HS-27A (cell line): ENCODE measurements around the gene RLBP1.
A peak's percentile ranks its signal among the peaks of the same experiment; 100 is the strongest.

Experiments
- DNase-seq: peaks from one replicate; pipeline ENCODE4 v3.0.0-alpha.2; 2012; ENCODE audit warnings: low read depth, missing footprints

RLBP1 gene

DNA sequence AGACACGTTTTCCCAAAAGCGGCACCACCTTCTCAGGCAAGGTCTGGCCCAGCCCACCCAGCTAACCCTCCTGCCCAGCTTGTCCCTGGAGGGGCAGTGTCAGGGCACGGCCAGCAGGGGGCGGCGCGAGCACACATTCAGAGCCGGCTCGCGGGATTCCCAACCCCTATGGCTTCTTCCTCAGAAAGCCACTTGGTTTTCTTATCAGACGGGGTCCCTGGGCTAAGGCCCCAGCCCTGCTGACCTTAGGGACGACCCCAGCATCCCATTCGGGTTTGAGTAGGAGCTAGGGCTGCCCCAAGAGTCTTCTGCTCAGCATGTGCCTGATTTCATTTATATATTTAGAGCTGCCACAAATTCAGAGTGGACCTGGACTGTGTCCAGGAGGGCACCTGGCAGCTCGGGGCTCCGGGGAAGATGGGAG is 14.5 kb downstream of the RLBP1 start:
- DNase-seq: peak; percentile 31

DNA sequence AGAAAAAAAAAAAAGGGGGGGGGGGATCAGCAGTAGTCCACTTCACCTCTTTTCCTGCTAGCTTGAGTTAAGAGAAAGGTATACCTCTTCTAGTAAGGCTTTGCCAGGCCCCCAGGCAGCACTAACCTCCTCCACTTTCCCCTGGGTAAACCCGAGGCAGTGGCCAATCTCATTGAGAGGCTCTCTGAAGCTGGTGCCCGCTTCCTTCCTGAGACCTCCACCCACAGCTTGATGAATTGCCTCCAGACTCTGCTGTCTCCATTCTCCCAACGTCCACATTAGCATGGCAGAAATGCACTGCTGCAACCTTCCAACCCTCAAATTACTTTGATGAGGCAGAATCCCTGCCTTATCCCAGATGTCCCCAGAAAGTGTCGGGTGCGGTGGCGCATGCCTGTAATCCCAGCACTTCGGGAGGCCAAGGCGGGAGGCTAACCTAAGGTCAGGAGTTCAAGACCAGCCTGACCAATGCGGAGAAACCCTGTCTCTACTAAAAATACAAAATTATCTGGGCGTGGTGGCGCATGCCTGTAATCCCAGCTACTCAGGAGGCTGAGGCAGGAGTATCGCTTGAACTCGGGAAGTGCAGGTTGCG is 15.3 kb downstream of the RLBP1 start:
- no peak for DNase-seq

DNA sequence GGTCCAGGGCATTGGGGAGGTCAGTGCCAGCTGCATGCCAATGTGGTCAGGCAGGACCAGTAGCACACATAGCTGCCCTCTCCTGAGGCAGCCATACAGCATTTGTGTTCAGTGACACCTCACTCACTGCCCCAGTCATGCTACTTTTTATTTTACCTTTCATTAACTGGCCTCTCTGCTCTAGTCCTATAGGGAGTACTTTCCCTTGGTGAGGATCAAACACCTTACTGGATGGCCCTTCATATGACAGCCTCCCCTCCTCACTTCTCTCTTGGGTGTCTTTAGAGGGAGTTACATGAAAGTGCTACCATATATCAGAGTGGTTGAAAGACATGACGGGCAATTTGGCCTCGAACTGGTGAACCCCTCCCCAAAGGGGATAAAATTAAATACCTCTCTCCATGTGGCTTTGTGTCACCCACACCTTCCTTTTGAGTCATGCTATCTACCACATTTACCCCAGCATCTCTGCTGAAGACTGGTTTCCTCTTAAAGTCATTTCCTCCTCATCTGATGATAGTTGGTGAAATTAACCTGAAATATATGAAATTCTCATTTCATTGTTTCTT is 17.6 kb downstream of the RLBP1 start:
- no peak for DNase-seq

GRCh38 chr15:89201465-89202005 is 19.8 kb downstream of the RLBP1 start:
- DNase-seq: no peak

GRCh38 chr15:89200182-89200581 is 21.2 kb downstream of the RLBP1 start:
- DNase-seq: no peak

DNA sequence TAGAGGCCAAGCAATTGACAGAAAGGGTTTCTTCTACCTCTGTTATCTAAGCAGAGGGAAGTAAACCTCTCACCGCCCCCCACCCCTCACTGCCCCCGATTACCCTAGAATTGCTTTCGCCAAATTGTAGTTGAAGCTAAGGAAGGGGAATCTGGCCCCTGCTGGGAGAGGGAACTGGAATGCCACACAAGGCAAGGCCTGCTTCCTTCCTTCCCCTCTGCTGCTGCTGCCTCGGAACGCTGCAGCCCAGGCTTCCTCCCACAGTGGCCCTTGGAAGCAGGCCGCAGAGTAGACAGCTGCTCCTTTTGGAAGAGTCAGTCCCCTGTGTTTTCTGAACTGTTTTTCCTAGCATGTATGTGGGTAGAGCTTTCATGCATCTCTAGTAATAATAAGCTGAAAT is 21.6 kb downstream of the RLBP1 start:
- no peak for DNase-seq

DNA sequence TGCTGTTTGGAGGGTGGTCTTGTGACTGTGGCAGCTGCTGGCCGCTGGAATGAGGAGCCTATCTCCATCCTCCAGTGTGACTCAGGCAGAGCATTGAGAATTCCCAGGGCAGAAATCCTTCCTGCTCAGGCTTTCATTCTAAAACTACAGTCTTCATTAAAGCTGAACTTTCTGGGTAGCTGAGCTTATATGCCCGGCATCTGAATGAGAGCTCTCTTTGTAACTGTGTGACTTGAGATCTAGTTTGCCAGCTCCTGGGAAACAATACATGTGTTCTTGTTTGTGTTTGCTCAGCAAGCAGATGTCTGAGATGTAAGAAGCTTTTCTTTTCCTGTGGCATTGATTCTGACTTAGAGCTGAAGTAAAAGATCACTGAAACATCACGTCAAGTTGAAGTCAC is 22.4 kb downstream of the RLBP1 start:
- no peak for DNase-seq

DNA sequence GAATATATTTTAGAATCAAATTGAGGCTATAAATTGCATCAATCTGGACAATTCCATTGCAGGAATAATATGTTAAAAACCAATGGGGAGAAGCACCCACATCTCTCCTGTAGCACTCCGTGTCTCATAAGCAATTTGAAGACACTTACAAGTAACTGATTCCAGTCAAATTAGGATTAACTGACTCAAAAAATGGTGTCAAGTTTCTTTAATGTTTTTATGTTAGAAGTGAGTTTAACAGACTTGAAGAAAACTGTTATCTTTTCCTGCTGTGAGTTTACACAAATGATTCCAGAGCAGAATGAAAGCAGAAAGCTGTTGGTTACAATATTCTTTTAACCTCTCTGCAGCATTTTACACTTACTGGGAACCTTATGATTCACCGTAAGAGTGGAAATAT is 23.2 kb downstream of the RLBP1 start:
- no peak for DNase-seq

- no peak for DNase-seq
Measured at GRCh38 chr15:89197503-89197971, 23.8 kb downstream of the RLBP1 start.

- no peak for DNase-seq
Measured at GRCh38 chr15:89196994-89197393, 24.4 kb downstream of the RLBP1 start.

- DNase-seq: no peak
Measured at GRCh38 chr15:89196241-89196640, 25.1 kb downstream of the RLBP1 start.

DNA sequence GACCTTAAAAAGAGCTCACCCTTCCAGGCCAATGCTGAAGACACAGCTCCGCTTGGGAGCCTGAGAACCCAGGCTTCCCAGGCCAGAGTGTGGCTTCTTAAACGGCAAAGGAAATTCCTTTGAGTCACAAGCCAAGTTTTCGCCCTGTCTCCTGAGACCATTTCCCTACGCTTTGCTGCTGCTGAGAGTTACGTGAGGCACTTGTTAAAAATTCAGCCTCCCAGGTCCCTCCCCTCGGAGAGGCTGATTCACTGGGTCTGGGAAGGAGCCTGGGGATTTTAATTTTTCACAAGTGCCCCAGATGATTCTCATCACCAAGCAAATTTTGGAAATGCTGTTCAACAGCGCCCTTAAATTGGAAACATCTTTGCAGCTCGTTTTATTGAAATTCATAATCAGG is 25.5 kb downstream of the RLBP1 start:
- no peak for DNase-seq

DNA sequence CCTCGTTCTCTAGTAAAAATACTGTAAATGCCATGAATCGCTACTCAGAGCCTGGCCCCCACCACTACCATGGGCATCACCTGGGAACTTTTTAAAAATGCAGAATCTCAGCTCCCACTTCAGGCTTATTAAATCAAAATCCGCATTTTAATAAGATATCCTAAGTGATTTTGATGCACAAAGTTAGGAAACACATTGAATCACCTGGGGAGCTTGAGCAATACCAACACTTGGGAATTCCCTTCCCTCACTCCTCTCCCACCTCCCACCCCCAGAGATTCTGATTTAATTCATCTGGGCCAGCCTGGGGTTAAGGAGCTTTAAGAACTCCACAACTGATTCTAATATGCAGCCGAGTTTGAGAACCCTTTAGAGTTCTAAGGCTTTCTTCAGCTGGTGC is 26.8 kb downstream of the RLBP1 start:
- no peak for DNase-seq

- no peak for DNase-seq
Measured at GRCh38 chr15:89192766-89193165, 28.6 kb downstream of the RLBP1 start.

GRCh38 chr15:89192136-89192535 is 29.2 kb downstream of the RLBP1 start:
- DNase-seq: no peak

GRCh38 chr15:89187986-89188514 is 33.3 kb downstream of the RLBP1 start:
- DNase-seq: no peak

DNA sequence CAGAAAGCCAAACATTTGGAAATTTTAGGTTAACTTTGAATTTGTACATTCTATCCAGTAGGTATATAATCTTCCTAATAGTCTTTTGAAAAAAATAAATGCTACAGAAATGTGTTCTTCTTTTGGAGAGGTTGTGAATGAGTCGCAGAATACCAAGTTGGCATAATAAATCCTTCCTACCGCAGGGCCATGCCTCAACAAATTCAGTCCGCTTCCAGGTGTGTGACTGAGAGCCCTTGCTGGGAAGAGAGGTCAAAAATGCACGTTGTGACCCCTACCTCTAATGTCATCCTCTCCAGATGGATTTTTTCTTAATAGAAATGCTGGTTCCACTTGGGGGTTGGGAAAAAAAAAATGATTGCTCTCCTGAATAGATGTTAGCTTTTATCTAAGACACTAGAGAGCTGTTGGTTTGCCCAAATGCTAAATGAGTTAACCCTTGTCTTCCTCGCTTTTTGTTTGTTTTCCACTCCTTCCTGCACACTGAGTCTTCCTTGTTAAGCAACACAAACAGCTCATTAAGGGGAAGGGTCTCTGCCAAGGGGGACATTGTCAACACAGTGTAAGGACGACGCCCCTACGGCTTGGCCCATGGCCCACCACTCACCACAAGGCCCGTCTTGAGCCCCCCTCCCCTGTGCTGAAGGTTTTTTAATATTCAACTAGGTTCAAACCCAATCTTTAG is 33.9 kb downstream of the RLBP1 start:
- DNase-seq: no peak

GRCh38 chr15:89186803-89187202 is 34.6 kb downstream of the RLBP1 start:
- no peak for DNase-seq

DNA sequence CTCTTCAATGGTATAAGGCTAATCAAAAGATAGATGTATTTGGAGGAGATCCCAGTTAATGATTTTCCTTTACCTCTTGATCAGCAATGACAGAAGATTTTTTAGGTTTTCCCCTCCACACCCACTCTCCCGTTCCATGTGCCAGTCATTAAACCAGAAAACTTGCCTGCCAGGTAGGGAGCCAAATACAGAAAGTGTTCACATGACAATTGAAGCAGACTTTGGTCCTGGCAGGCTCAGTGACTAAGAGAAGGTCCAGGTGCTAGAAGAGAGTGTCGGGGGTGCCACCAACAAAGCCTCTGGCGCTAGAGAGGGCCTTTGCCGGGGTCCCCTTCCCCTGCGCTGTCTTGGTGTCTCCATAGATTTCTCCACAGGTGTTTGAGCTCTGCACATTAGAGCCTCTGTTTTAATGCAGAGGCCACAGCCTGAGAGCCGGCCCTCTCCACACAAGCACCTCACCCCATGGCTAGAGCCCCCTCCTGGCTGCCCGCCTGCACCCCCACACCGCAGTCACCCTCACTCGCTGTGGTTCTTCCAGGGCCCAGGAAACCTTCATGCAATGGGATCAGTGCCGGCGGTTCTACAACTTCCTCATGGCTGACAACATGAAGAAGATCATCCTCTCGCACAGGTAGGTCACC is 36.4 kb downstream of the RLBP1 start:
- no peak for DNase-seq

GRCh38 chr15:89184357-89184756 is 37.0 kb downstream of the RLBP1 start:
- DNase-seq: no peak

- DNase-seq: no peak
Measured at GRCh38 chr15:89179966-89180875, 41.2 kb downstream of the RLBP1 start.
